ENCODE data around the gene RNU6-7. TPM values are rescaled to one million over a fixed set of nuclear protein-coding genes. Genes with fewer than 3 reads are reported as not detected.

RNU6-7 gene
- total RNA-seq, result not detected

GRCh38 chr14:32201816-32202490, at the start of gene RNU6-7:
Gene RNU6-7 (plus strand): TSS chr14:32202045.
- DNase-seq (ENCODE audit: low spot score) (no peak), ATAC-seq (no peak)
- Mint-ChIP-seq H3K4me1 (ENCODE audit: low read depth in 2 of 2) (peaks cover 30% of the 10 kb centered on the region in 2 donors), H3K27ac (peak within 1 kb of the TSS; percentile 93), H3K36me3 (no peaks in the 10 kb centered on the region), H3K27me3 (peaks cover 17 to 21% of the 10 kb centered on the region in 2 donors), H3K9me3 (no peaks in the 10 kb centered on the region), H3K4me3 (peak within 1 kb of the TSS; percentile 91)

- no peak for ATAC-seq
- Mint-ChIP-seq H3K36me3 (no peaks in the 10 kb centered on the region), H3K27me3 (peaks cover 0 to 5% of the 10 kb centered on the region in 2 donors), H3K4me3 (no peak overlapping the region), H3K27ac (no peak overlapping the region), H3K9me3 (no peaks in the 10 kb centered on the region), H3K4me1 (ENCODE audit: low read depth in 2 of 2) (no peaks in the 10 kb centered on the region)
- no peak for DNase-seq (ENCODE audit: low spot score)
Measured at GRCh38 chr14:32166029-32166428, 35.8 kb upstream of the RNU6-7 start.

- no peak overlapping the region for H3K4me3 Mint-ChIP-seq
- DNase-seq (ENCODE audit: low spot score), result no peak
- no peak overlapping the region for H3K27ac Mint-ChIP-seq
- ATAC-seq, result no peak
- no peaks in the 10 kb centered on the region for H3K4me1 Mint-ChIP-seq (ENCODE audit: low read depth in 2 of 2)
- peaks cover 0 to 5% of the 10 kb centered on the region in 2 donors for H3K27me3 Mint-ChIP-seq
- H3K36me3 Mint-ChIP-seq, result no peaks in the 10 kb centered on the region
- H3K9me3 Mint-ChIP-seq, result no peaks in the 10 kb centered on the region
Measured at GRCh38 chr14:32166924-32167323, 34.9 kb upstream of the RNU6-7 start.

- H3K4me1 Mint-ChIP-seq (ENCODE audit: low read depth in 2 of 2), result no peaks in the 10 kb centered on the region
- H3K9me3 Mint-ChIP-seq, result no peaks in the 10 kb centered on the region
- H3K27me3 Mint-ChIP-seq, result no peaks in the 10 kb centered on the region
- H3K27ac Mint-ChIP-seq, result no peak overlapping the region
- DNase-seq (ENCODE audit: low spot score) (no peak), ATAC-seq (peak in 1 of 2 donors; percentile 24)
- H3K4me3 Mint-ChIP-seq, result no peak overlapping the region
- H3K36me3 Mint-ChIP-seq, result no peaks in the 10 kb centered on the region
Measured at GRCh38 chr14:32167907-32168306, 33.9 kb upstream of the RNU6-7 start.

GRCh38 chr14:32169191-32169590, 32.7 kb upstream of the RNU6-7 start:
- Mint-ChIP-seq H3K9me3 (no peaks in the 10 kb centered on the region), H3K27me3 (no peaks in the 10 kb centered on the region), H3K36me3 (no peaks in the 10 kb centered on the region), H3K27ac (no peak overlapping the region), H3K4me1 (ENCODE audit: low read depth in 2 of 2) (no peaks in the 10 kb centered on the region), H3K4me3 (no peak overlapping the region)
- DNase-seq (ENCODE audit: low spot score) (no peak), ATAC-seq (no peak)

GRCh38 chr14:32171469-32171868, 30.4 kb upstream of the RNU6-7 start:
- H3K27ac Mint-ChIP-seq, result no peak overlapping the region
- H3K27me3 Mint-ChIP-seq, result peaks cover 3 to 6% of the 10 kb centered on the region in 2 donors
- H3K4me1 Mint-ChIP-seq (ENCODE audit: low read depth in 2 of 2), result no peaks in the 10 kb centered on the region
- H3K9me3 Mint-ChIP-seq, result no peaks in the 10 kb centered on the region
- no peaks in the 10 kb centered on the region for H3K36me3 Mint-ChIP-seq
- DNase-seq (ENCODE audit: low spot score), result no peak
- no peak overlapping the region for H3K4me3 Mint-ChIP-seq
- no peak for ATAC-seq

GRCh38 chr14:32183151-32184058, 18.4 kb upstream of the RNU6-7 start:
- peaks cover 6% of the 10 kb centered on the region for H3K9me3 Mint-ChIP-seq
- ATAC-seq, result no peak
- H3K27ac Mint-ChIP-seq, result no peak overlapping the region
- peaks cover 19% of the 10 kb centered on the region for H3K36me3 Mint-ChIP-seq
- DNase-seq (ENCODE audit: low spot score), result no peak
- no peak overlapping the region for H3K4me3 Mint-ChIP-seq
- no peaks in the 10 kb centered on the region for H3K4me1 Mint-ChIP-seq (ENCODE audit: low read depth in 2 of 2)
- peaks cover 25 to 32% of the 10 kb centered on the region in 2 donors for H3K27me3 Mint-ChIP-seq

- Mint-ChIP-seq H3K4me1 (ENCODE audit: low read depth in 2 of 2) (no peaks in the 10 kb centered on the region), H3K9me3 (no peaks in the 10 kb centered on the region)
- no peak for ATAC-seq
Measured at GRCh38 chr14:32185097-32185496, 16.7 kb upstream of the RNU6-7 start.

GRCh38 chr14:32186248-32186647, 15.6 kb upstream of the RNU6-7 start:
- Mint-ChIP-seq H3K9me3 (no peaks in the 10 kb centered on the region), H3K27ac (no peak overlapping the region), H3K4me1 (ENCODE audit: low read depth in 2 of 2) (no peaks in the 10 kb centered on the region), H3K4me3 (no peak overlapping the region), H3K27me3 (peaks cover 8 to 15% of the 10 kb centered on the region in 2 donors), H3K36me3 (peaks cover 5% of the 10 kb centered on the region)
- ATAC-seq (no peak), DNase-seq (ENCODE audit: low spot score) (no peak)

More at GRCh38 chr14:32185097-32185496, 16.7 kb upstream of the RNU6-7 start:
- no peak for DNase-seq (ENCODE audit: low spot score)
- H3K27ac Mint-ChIP-seq, result no peak overlapping the region
- H3K27me3 Mint-ChIP-seq, result peaks cover 17 to 19% of the 10 kb centered on the region in 2 donors
- H3K36me3 Mint-ChIP-seq, result peaks cover 15% of the 10 kb centered on the region
- no peak overlapping the region for H3K4me3 Mint-ChIP-seq

GRCh38 chr14:32189811-32190210, 12.0 kb upstream of the RNU6-7 start:
- DNase-seq (ENCODE audit: low spot score) (no peak), ATAC-seq (no peak)
- Mint-ChIP-seq H3K27me3 (peaks cover 14 to 18% of the 10 kb centered on the region in 2 donors), H3K36me3 (peaks cover 5% of the 10 kb centered on the region), H3K9me3 (no peaks in the 10 kb centered on the region), H3K4me1 (ENCODE audit: low read depth in 2 of 2) (no peaks in the 10 kb centered on the region), H3K4me3 (no peak overlapping the region), H3K27ac (no peak overlapping the region)

GRCh38 chr14:32190673-32191072, 11.2 kb upstream of the RNU6-7 start:
- no peaks in the 10 kb centered on the region for H3K36me3 Mint-ChIP-seq
- H3K27ac Mint-ChIP-seq, result no peak overlapping the region
- no peaks in the 10 kb centered on the region for H3K9me3 Mint-ChIP-seq
- H3K27me3 Mint-ChIP-seq, result peaks cover 16 to 18% of the 10 kb centered on the region in 2 donors
- ATAC-seq, result no peak
- no peak overlapping the region for H3K4me3 Mint-ChIP-seq
- DNase-seq (ENCODE audit: low spot score), result no peak
- no peaks in the 10 kb centered on the region for H3K4me1 Mint-ChIP-seq (ENCODE audit: low read depth in 2 of 2)

- no peak overlapping the region for H3K4me3 Mint-ChIP-seq
- no peaks in the 10 kb centered on the region for H3K36me3 Mint-ChIP-seq
- no peak overlapping the region for H3K27ac Mint-ChIP-seq
- H3K27me3 Mint-ChIP-seq, result peaks cover 14 to 23% of the 10 kb centered on the region in 2 donors
- H3K9me3 Mint-ChIP-seq, result no peaks in the 10 kb centered on the region
- no peaks in the 10 kb centered on the region for H3K4me1 Mint-ChIP-seq (ENCODE audit: low read depth in 2 of 2)
- DNase-seq (ENCODE audit: low spot score) (no peak), ATAC-seq (no peak)
Measured at GRCh38 chr14:32192712-32193373, 9.0 kb upstream of the RNU6-7 start.

- no peak for ATAC-seq
- DNase-seq (ENCODE audit: low spot score), result no peak
- H3K4me1 Mint-ChIP-seq (ENCODE audit: low read depth in 2 of 2), result no peaks in the 10 kb centered on the region
Measured at GRCh38 chr14:32193532-32193931, 8.3 kb upstream of the RNU6-7 start.

GRCh38 chr14:32195636-32196035, 6.2 kb upstream of the RNU6-7 start:
- no peaks in the 10 kb centered on the region for H3K9me3 Mint-ChIP-seq
- H3K27me3 Mint-ChIP-seq, result peaks cover 16 to 24% of the 10 kb centered on the region in 2 donors

More at GRCh38 chr14:32193532-32193931, 8.3 kb upstream of the RNU6-7 start:
- H3K9me3 Mint-ChIP-seq, result no peaks in the 10 kb centered on the region
- no peak overlapping the region for H3K4me3 Mint-ChIP-seq
- peaks cover 14 to 24% of the 10 kb centered on the region in 2 donors for H3K27me3 Mint-ChIP-seq
- no peaks in the 10 kb centered on the region for H3K36me3 Mint-ChIP-seq
- no peak overlapping the region for H3K27ac Mint-ChIP-seq

More at GRCh38 chr14:32195636-32196035, 6.2 kb upstream of the RNU6-7 start:
- Mint-ChIP-seq H3K4me3 (no peak overlapping the region), H3K36me3 (no peaks in the 10 kb centered on the region), H3K4me1 (ENCODE audit: low read depth in 2 of 2) (no peaks in the 10 kb centered on the region), H3K27ac (no peak overlapping the region)
- DNase-seq (ENCODE audit: low spot score) (no peak), ATAC-seq (no peak)
